NB4 (cell line): ENCODE results near the gene KCNQ1.

Experiments used
- CTCF ChIP-seq: IDR thresholded peaks from one replicate; pipeline ENCODE4 v1.5.1; 2012; ENCODE audit warnings: low read depth, low read length
- MYC ChIP-seq: IDR thresholded peaks from 2 replicates; pipeline ENCODE4 v1.6.1; 2011; ENCODE audit warnings: low read depth, low read length
- POLR2A ChIP-seq: IDR thresholded peaks from 2 replicates; pipeline ENCODE4 v1.6.1; 2011; ENCODE audit warnings: mild to moderate bottlenecking; ENCODE audit not compliant: insufficient read length; ENCODE audit errors: extremely low read depth

- no peak for TF ChIP-seq CTCF
- no peak for TF ChIP-seq MYC
- TF ChIP-seq POLR2A = no peak
These were observed 386.1 kb downstream of the KCNQ1 start for GRCh38 chr11:2830886-2831285.
